Prostate gland (tissue), 2 donors: ENCODE measurements around the gene VAV2.

Experiments used
- CTCF ChIP-seq, 4 experiments: fragments of 200-600 bp in 2 of 4; fragments of 450-650 bp in 2 of 4; sonication (generic) in 2 of 4; IDR thresholded peaks; 1 replicate in 3 of 4; 2 replicates in 1 of 4; pipeline ENCODE4 v1.5.1; 2016 to 2019; ENCODE audit warnings: antibody characterized with exemption in 4 of 4, mild to moderate bottlenecking in 2 of 4, moderate library complexity in 2 of 4
- POLR2A ChIP-seq: fragments of 450-650 bp; IDR thresholded peaks from one replicate; pipeline ENCODE4 v1.6.1; 2016; ENCODE audit warnings: antibody characterized with exemption, mild to moderate bottlenecking
- POLR2AphosphoS5 ChIP-seq: sonication (generic); formaldehyde crosslinking; IDR thresholded peaks from one replicate; pipeline ENCODE4 v1.6.1; 2017; ENCODE audit warnings: antibody characterized with exemption

GRCh38 chr9:133955821-133956411 lies 36.2 kb downstream of the VAV2 start:
- no peak for TF ChIP-seq CTCF (IDR thresholded peaks at IDR 0.05)
- no peak for TF ChIP-seq POLR2AphosphoS5
- TF ChIP-seq POLR2A: no peak
